ENCODE measurements around the gene SLC10A6.

The SLC10A6 gene

DNA sequence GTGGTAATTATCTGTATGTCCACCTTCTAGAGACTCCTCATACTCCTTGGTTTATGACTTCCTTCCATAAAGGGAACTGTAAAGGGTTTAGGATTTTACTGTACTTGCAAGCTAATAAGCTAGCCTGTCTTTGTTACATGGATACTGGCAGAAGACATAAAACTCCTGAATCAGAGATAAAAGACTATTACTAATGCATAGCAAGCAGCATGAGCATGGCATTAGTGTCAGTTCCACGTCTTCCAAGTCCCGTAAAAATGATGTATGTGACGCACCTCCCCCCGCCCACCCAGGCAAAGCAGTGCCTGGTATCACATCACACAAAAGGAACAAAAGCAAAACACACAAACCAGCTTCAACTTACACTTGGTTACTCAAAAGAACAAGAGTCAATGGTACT, 71.0 kb downstream of the SLC10A6 start:
- no peak for DNase-seq (ENCODE audit: low read depth)

GRCh38 chr4:86775061-86775460, 74.1 kb downstream of the SLC10A6 start:
- DNase-seq (ENCODE audit: low read depth): no peak
